HG03095 (cell line): ENCODE results near the gene RGS8.
"Not testable (repeated sequence)": the region's sequence is repeated elsewhere in the genome, so short reads cannot be mapped to it uniquely, and the experiment has no call there.

ENCODE experiments used
- ATAC-seq: cut with Tn5 transposase; IDR thresholded peaks from one replicate; pipeline ENCODE4 v1.9.1; 2021; ENCODE audit warnings: moderate library complexity; ENCODE audit not compliant: unreplicated experiment

RGS8 gene

DNA sequence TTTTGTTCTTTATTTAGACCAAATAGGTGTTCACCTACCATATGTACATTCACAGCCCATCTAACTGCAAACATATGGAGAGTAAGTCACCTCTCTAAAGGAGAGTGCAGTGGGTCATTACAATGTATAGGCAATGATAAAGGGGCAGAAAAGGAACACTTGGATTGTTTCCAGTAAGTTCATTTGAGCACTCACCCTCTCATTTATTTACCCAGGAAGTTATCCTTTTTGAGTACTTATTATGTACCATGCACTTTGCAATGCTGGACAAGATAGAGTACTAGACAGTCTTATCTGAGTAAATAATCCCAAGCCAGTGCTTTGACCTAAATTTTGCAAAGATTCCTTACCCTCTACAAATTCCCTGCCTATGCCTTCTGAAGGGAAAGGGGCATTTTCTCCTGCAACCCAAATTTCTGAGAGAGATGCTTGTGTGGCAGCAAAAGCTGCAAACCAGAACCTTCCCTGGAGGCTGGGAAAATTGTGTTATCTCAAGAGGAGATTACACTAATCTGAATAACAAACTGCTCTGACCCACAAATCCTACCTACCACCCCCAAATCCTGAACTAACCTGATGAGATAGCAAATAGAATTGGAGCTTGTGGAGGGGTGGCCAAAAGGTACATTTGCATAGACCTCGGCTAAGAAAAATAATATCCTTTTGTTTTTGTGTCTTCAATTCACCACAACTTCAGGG, 18.6 kb upstream of the RGS8 start:
- no peak for ATAC-seq

DNA sequence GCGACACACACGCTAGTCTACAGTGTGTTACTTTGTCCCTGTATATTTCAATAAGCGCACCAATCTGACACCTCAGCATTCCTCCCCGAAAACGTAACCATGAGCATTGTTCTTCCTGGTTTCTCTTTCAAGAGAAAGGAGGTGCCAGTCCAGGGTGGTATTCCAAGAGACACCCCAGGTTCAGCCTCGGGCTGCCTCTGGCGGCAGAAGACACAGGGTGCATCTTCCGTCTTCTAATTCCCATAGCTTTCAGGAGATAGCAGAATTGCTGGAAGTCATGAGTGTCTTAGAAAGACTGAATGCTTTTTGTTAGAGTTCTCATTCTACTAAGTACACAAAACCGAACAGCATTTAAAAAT, 15.9 kb upstream of the RGS8 start:
- ATAC-seq, result no peak

DNA sequence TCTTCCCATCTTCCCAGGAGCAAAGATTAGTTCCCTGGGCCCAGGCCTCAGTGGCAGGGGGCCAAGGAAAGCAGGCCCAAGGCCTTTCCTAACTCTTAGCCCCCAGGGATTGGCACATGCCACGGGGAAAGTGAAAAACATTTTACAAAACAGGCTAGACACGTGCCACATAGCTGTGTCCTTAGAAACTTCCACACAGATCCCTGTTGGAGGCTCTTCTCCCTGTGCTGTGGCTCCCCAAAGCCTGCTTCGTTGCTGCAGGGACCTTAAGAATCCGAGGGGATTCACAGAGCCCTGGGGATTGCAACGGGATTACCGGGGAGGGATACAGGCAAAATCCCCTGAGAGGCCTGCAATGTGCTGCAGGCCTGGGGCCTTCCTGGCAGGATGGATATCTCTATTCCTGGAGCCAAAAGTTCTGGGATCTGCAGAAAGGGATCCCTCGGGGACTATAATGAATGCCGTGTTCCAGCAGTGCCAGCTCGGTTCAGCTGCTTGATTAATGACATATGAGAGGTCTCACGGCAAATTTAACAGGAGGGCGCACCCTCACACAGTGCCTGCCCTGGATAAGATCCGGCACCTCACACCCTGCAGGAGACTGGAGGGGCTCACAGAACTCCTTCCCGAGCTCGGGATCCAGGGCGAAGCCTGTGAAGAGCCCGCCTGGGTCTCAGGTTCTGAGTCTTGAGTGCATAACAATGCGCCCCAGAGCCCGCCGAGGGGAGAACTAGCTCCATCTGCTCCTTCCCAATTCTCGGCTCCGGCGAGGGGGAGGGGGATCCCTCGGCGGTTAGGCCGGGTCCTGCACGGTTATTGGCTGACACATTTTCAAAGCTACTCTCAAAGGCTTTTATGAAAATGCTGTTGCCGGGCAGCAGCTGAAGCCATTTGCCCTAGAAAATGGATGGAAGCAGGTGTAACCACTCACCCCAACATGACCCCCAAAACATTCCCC, 15.3 kb upstream of the RGS8 start:
- ATAC-seq, result no peak

GRCh38 chr1:182698971-182699370, 14.6 kb upstream of the RGS8 start:
- no peak for ATAC-seq

- ATAC-seq, result not testable (repeated sequence)
Observed at GRCh38 chr1:182693139-182693538, 8.8 kb upstream of the RGS8 start.

- no peak for ATAC-seq
Observed at GRCh38 chr1:182690886-182691443, 6.6 kb upstream of the RGS8 start.

- no peak for ATAC-seq
Observed at GRCh38 chr1:182688436-182689205, 4.2 kb upstream of the RGS8 start.

GRCh38 chr1:182687361-182687760, 3.0 kb upstream of the RGS8 start:
- no peak for ATAC-seq

DNA sequence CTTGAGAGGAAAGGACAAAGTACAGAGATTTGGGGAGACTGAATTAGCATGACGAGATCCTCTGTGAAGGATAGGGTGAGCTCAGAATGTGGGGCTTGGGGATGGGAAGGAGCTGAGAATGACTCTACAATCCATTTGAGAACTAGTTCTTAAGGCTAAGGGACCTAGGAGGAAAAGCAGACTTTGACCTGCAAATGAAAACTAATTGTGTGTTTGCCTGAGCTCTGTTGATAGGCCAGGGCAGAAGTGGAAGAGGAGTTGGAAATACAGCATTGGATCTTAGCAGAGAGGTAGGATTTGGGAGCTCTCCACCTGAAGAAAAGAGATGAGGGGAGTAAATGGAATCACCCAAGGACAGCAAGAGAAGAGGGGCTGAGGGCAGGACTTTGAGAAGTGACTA, 2.1 kb upstream of the RGS8 start:
- no peak for ATAC-seq

DNA sequence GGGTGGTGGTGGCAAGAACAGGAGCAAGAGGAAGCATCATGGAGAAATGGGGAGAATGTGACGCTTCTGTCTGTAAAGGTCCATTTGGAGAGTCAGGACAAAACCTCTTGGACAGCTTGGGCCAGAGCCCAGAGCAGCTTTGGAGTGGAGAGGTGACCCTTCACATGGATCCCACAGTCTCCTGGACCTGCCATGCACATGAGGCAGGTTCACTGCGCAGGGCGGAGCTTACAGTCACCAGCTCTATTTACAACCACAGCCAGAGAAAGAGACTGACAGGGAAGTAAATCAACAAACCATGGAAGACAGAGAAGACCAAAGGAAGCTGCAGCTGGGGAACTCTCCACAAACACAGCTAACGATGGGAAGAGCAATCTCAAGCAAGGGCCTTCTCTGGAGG, 828 bp upstream of the RGS8 start:
- ATAC-seq, result no peak

GRCh38 chr1:182682898-182683501, 1.4 kb downstream of the RGS8 start:
- ATAC-seq, result no peak

DNA sequence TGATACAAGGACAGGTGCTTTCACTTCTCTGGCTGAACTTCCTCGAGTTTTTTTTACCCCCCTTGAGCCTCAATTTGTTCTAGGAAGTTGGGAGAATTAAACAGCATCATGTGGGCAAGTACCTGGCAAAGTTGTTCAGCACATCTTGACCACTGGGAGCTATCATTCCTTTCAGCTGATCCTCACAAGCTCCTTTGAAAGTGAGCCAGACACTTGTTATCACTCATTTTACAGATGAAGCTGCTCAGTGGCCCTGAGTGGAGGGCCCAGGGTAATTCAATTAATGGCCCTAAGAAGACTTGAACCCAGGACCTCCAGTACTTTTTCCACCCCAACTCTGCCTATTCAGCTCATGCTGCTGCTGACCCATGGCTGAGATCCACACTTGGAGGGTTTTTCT, 2.0 kb downstream of the RGS8 start:
- no peak for ATAC-seq

DNA sequence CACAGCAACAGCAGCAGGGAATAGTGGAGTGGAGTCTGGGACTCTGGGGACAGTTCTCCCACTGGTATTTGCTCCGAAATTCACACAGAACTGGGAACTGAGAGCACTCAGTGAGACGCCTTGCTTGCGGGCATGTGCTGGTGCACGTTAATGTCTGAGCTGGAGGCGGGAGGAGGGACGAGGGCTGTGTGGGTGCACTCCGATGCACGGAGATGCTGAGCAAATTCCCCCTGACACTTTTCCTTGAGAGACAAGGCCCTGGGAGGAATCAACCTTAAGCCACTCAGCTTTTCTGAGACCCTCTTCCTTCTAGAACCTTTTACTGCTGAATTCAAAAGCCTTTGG, 2.8 kb downstream of the RGS8 start:
- no peak for ATAC-seq

GRCh38 chr1:182680901-182681567, 3.4 kb downstream of the RGS8 start:
- ATAC-seq, result no peak

GRCh38 chr1:182680408-182680807, 4.0 kb downstream of the RGS8 start:
- ATAC-seq, result no peak

DNA sequence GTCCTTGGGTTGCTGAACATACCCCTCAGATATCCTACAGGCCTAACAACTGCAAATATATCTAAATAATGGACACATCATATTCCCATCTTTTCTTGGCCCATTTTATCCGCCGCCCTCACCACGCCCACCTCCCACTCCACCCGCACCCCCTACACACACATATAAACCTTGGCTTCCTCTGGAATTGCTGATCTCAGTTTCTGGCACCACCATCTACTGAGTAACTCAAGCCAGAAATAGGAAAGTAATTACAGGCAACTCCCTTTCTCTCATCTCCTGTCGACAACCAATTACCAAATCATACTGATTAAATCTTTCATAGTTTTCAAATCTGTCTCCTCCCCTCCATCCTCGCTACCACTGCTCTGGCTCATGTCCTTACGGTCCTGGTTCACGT, 4.7 kb downstream of the RGS8 start:
- ATAC-seq, result no peak

GRCh38 chr1:182677397-182678098, 6.8 kb downstream of the RGS8 start:
- peak; percentile 94 for ATAC-seq

- ATAC-seq, result no peak
Observed at GRCh38 chr1:182676274-182676673, 8.1 kb downstream of the RGS8 start.

GRCh38 chr1:182674346-182675246, 9.8 kb downstream of the RGS8 start:
- ATAC-seq, result no peak
